Stomach (tissue), 9 donors: ENCODE measurements around the gene SCAMP5. TPM values are rescaled to one million over a fixed set of nuclear protein-coding genes. Genes with fewer than 3 reads are reported as not detected.

Experiments used
- DNase-seq, 2 donors: peaks; one replicate each; pipeline versions ENCODE4 v3.0.0 to v3.0.0-alpha.2; 2013 to 2019
- H3K27ac ChIP-seq, 5 donors: fragments of 200-600 bp in 4 of 5; sonication (generic) in 4 of 5; one replicate each; pipeline ENCODE4 v1.5.1; 2013 to 2019; ENCODE audit warnings: mild to moderate bottlenecking in 1 of 5, moderate library complexity in 1 of 5
- H3K27me3 ChIP-seq, 3 donors: fragments of 200-600 bp; sonication (generic); one replicate each; pipeline ENCODE4 v1.5.1; 2017 to 2019; ENCODE audit warnings: mixed run types in 1 of 3
- H3K36me3 ChIP-seq, 4 donors: fragments of 200-600 bp; sonication (generic); 1 replicate in 3 of 4; 2 replicates in 1 of 4; pipeline ENCODE4 v1.5.1; 2016 to 2019
- H3K4me1 ChIP-seq, 4 donors: fragments of 200-600 bp; sonication (generic); one replicate each; pipeline ENCODE4 v1.5.1; 2016 to 2019
- H3K4me3 ChIP-seq, 4 donors: fragments of 200-600 bp; sonication (generic) in 3 of 4; one replicate each; pipeline ENCODE4 v1.5.1; 2016 to 2019; ENCODE audit warnings: mild to moderate bottlenecking in 1 of 4
- H3K9me3 ChIP-seq, 4 donors: fragments of 200-600 bp; sonication (generic); one replicate each; pipeline ENCODE4 v1.5.1; 2016 to 2019
- EP300 ChIP-seq: sonication (generic); formaldehyde crosslinking; IDR thresholded peaks from one replicate; pipeline ENCODE4 v1.6.1; 2017; ENCODE audit warnings: antibody characterized with exemption
- POLR2A ChIP-seq, 4 donors: fragments of 450-650 bp; IDR thresholded peaks; one replicate each; pipeline ENCODE4 v1.6.1; 2016; ENCODE audit warnings: antibody characterized with exemption in 4 of 4, control low read depth in 2 of 4, mild to moderate bottlenecking in 1 of 4, moderate library complexity in 1 of 4
- POLR2AphosphoS5 ChIP-seq, 3 donors: sonication (generic); formaldehyde crosslinking; IDR thresholded peaks; one replicate each; pipeline ENCODE4 v1.6.1; 2016; ENCODE audit warnings: antibody characterized with exemption in 3 of 3
- WGBS, 5 donors: extraction: QIAGEN DNeasy Blood & Tissue Kit in 3 of 5; methylation state at CpG; one replicate each; pipeline versions ENCODE4 v1.1.5 to v1.1.7; 2013 to 2018; 5-methylcytosine and 5-hydroxymethylcytosine counted together
- intact Hi-C: fragments of 100-400 bp; cut with DNase I; formaldehyde crosslinking; loops from one replicate; pipeline ENCODE4 v1.15.1; 2023; ENCODE audit warnings: low total_unique reads
- polyA plus RNA-seq, 3 donors: library from polyadenylated mRNA; stranded (reverse); fragments of 200-250 nt; gene quantifications; one replicate each; pipeline ENCODE4 v1.2.3, GENCODE V29; 2013
- total RNA-seq, 5 donors: library from RNA; depleted of rRNA; stranded (reverse); fragments of >200 nt; gene quantifications; one replicate each; pipeline versions ENCODE4 v1.1.0 to v1.2.3, GENCODE V29; 2014 to 2016
- TF ChIP-seq, protein P1 (sequence below), 7 experiments: fragments of 450-650 bp in 4 of 7; fragments of 200-600 bp in 3 of 7; sonication (generic) in 3 of 7; IDR thresholded peaks; one replicate each; pipeline ENCODE4 v1.5.1; 2016 to 2019; ENCODE audit warnings: antibody characterized with exemption in 7 of 7, control low read depth in 2 of 7, mild to moderate bottlenecking in 1 of 7
- donor health status: healthy with polysubstance abuse.
- donor health status: Bipolar disorder and iron deficiency.
- donor health status: healthy.

Gene SCAMP5
- total and polyA plus RNA-seq, 8 donors = 1.8 to 70.1 (median 12.5) TPM

DNA sequence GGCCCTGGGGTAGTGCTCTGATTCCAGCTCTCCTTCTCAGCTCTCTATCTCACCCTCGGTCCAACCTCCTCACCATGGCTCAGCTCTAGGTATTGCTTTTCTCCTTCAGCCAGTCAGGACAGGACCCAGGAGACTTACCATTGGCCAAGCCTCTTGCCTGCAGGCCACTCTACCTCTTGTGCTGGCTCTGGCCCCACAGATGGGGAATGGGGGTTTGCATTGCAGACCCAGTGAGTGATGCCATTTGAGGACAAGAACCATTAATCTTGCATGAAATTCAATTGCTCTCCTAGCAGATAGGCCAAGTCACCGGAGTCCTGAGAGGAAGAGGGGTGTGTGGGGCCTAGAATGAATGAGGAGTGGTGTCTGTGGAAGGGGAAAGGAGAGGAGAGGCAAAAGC lies 32.7 kb upstream of the SCAMP5 start:
- Histone ChIP-seq H3K4me1 (peaks cover 17 to 28% (median 23%) of the 10 kb centered on the region in 4 donors), H3K27ac (no peak overlapping the region), H3K36me3 (no peaks in the 10 kb centered on the region), H3K9me3 (no peaks in the 10 kb centered on the region), H3K4me3 (no peak overlapping the region), H3K27me3 (peaks cover 0 to 29% (median 0%) of the 10 kb centered on the region in 3 donors)
- WGBS, 5 donors = 42 to 89% (median 75%) methylated on average over 2 of the region's 2 CpGs
- intact Hi-C loops = no loop called here
- DNase-seq = no peak
- no peak for TF ChIP-seq POLR2AphosphoS5 (IDR thresholded peaks at IDR 0.05)
- no peak for TF ChIP-seq POLR2A (IDR thresholded peaks at IDR 0.05)
- no peak for TF ChIP-seq EP300
- TF ChIP-seq, protein P1, sequence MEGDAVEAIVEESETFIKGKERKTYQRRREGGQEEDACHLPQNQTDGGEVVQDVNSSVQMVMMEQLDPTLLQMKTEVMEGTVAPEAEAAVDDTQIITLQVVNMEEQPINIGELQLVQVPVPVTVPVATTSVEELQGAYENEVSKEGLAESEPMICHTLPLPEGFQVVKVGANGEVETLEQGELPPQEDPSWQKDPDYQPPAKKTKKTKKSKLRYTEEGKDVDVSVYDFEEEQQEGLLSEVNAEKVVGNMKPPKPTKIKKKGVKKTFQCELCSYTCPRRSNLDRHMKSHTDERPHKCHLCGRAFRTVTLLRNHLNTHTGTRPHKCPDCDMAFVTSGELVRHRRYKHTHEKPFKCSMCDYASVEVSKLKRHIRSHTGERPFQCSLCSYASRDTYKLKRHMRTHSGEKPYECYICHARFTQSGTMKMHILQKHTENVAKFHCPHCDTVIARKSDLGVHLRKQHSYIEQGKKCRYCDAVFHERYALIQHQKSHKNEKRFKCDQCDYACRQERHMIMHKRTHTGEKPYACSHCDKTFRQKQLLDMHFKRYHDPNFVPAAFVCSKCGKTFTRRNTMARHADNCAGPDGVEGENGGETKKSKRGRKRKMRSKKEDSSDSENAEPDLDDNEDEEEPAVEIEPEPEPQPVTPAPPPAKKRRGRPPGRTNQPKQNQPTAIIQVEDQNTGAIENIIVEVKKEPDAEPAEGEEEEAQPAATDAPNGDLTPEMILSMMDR (IDR thresholded peaks at IDR 0.05) = no peak

GRCh38 chr15:74963213-74963612 lies 32.1 kb upstream of the SCAMP5 start:
- Histone ChIP-seq H3K9me3 (no peaks in the 10 kb centered on the region), H3K4me3 (no peak overlapping the region), H3K27me3 (peaks cover 0 to 23% (median 0%) of the 10 kb centered on the region in 3 donors), H3K4me1 (peaks cover 12 to 22% (median 18%) of the 10 kb centered on the region in 4 donors), H3K27ac (no peak overlapping the region), H3K36me3 (no peaks in the 10 kb centered on the region)
- TF ChIP-seq, protein P1 (IDR thresholded peaks at IDR 0.05) = no peak
- no peak for DNase-seq
- intact Hi-C loops = no loop called here
- 70 to 91% (median 86%) methylated on average over 4 of the region's 4 CpGs for WGBS, 5 donors

DNA sequence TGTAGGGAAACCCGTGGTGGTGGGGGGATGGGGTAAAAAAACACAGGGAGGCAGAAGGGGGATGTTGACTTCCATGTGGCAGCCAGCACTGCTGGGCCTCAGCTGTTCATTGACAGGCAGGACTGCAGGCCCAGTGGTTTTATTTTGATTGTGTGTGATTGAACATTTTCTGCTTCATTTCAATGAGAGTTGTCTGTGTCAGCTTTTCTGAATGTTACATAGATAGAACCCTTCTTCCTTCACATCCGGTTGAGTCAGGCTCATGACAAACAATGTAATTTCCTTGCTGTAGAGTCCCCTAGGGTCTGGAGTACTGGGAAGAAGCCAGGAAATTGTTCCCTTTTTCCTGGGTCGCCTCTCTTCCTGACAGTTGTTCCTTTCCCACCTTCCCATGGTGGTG lies 30.6 kb upstream of the SCAMP5 start:
- WGBS, 5 donors = 15 to 28% (median 23%) methylated on average over 3 of the region's 3 CpGs
- Histone ChIP-seq H3K36me3 (no peaks in the 10 kb centered on the region), H3K4me1 (peaks cover 0 to 6% (median 3%) of the 10 kb centered on the region in 4 donors), H3K4me3 (no peak overlapping the region), H3K27ac (no peak overlapping the region), H3K27me3 (peaks cover 0 to 8% (median 0%) of the 10 kb centered on the region in 3 donors), H3K9me3 (no peaks in the 10 kb centered on the region)
- peak in 1 of 2 donors; percentile 34 for DNase-seq
- TF ChIP-seq POLR2AphosphoS5 (IDR thresholded peaks at IDR 0.05) = no peak
- TF ChIP-seq, protein P1 (IDR thresholded peaks at IDR 0.05) = no peak
- TF ChIP-seq POLR2A (IDR thresholded peaks at IDR 0.05) = no peak
- no peak for TF ChIP-seq EP300
- intact Hi-C loops = no loop called here

DNA sequence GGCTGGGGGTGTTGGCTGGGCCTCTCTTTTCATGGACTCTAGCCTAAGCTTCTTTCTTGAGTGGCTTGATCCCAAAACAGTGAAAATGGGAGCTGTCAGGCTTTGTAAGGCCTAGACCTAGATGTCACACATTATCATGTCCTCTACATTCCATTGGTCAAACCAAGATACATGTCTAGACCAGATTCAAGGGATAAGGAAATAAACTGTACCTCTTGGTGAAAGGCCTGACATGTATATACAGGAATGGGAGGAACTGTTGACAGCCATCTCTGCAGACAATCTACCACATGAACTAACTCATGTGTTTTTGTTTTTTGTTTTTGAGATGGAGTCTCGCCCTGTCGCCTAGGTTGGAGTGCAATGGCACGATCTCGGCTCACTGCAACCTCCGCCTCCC lies 27.7 kb upstream of the SCAMP5 start:
- intact Hi-C loops = no loop called here
- TF ChIP-seq POLR2AphosphoS5 (IDR thresholded peaks at IDR 0.05) = no peak
- no peak for TF ChIP-seq EP300
- TF ChIP-seq POLR2A (IDR thresholded peaks at IDR 0.05) = no peak
- TF ChIP-seq, protein P1 (IDR thresholded peaks at IDR 0.05) = no peak
- H3K9me3 ChIP-seq = no peaks in the 10 kb centered on the region
- no peak overlapping the region for H3K4me3 ChIP-seq
- no peaks in the 10 kb centered on the region for H3K27me3 ChIP-seq
- 85 to 99% (median 88%) methylated on average over 5 of the region's 5 CpGs for WGBS, 5 donors
- no peaks in the 10 kb centered on the region for H3K4me1 ChIP-seq
- no peak overlapping the region for H3K27ac ChIP-seq
- H3K36me3 ChIP-seq = no peaks in the 10 kb centered on the region
- DNase-seq = no peak
